ENCODE results near the gene FAM83G.

GRCh38 chr17:19012171-19013080, 7.9 kb upstream of the FAM83G start:
- no peak for TF ChIP-seq CTCF (tag by site-specific recombination; IDR thresholded peaks at IDR 0.05)
- TF ChIP-seq ZNF311 (tag by site-specific recombination; IDR thresholded peaks at IDR 0.05; ENCODE audit: borderline replicate concordance) = no peak
- no peak for TF ChIP-seq ZSCAN30 (tag by site-specific recombination; IDR thresholded peaks at IDR 0.05)
- TF ChIP-seq ZFP3 (tag by site-specific recombination; IDR thresholded peaks at IDR 0.05; ENCODE audit: low read depth) = no peak
- TF ChIP-seq, protein P1, sequence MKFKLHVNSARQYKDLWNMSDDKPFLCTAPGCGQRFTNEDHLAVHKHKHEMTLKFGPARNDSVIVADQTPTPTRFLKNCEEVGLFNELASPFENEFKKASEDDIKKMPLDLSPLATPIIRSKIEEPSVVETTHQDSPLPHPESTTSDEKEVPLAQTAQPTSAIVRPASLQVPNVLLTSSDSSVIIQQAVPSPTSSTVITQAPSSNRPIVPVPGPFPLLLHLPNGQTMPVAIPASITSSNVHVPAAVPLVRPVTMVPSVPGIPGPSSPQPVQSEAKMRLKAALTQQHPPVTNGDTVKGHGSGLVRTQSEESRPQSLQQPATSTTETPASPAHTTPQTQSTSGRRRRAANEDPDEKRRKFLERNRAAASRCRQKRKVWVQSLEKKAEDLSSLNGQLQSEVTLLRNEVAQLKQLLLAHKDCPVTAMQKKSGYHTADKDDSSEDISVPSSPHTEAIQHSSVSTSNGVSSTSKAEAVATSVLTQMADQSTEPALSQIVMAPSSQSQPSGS (tag by site-specific recombination; IDR thresholded peaks at IDR 0.05; ENCODE audit: low read depth) = no peak
- no peak for TF ChIP-seq ZNF530 (tag by site-specific recombination; IDR thresholded peaks at IDR 0.05; ENCODE audit: low read depth)
- TF ChIP-seq, protein P2, sequence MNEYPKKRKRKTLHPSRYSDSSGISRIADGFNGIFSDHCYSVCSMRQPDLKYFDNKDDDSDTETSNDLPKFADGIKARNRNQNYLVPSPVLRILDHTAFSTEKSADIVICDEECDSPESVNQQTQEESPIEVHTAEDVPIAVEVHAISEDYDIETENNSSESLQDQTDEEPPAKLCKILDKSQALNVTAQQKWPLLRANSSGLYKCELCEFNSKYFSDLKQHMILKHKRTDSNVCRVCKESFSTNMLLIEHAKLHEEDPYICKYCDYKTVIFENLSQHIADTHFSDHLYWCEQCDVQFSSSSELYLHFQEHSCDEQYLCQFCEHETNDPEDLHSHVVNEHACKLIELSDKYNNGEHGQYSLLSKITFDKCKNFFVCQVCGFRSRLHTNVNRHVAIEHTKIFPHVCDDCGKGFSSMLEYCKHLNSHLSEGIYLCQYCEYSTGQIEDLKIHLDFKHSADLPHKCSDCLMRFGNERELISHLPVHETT (tag by site-specific recombination; IDR thresholded peaks at IDR 0.05) = no peak
- no peak for TF ChIP-seq ZNF768 (tag by site-specific recombination; IDR thresholded peaks at IDR 0.05)
